Measurements from ENCODE around the gene PLA2G12B. TPM values are rescaled to one million over a fixed set of nuclear protein-coding genes. Genes with fewer than 3 reads are reported as not detected.
"Not testable (repeated sequence)": the region's sequence is repeated elsewhere in the genome, so short reads cannot be mapped to it uniquely, and the experiment has no call there.

The PLA2G12B gene
- total RNA-seq, 1 donor from 2014 or later, result not detected

GRCh38 chr10:72943498-72944234 is 10.9 kb downstream of the PLA2G12B start:
- DNase-seq (ENCODE audit: extremely low read depth, low read depth, low spot score), result no peak

- DNase-seq (ENCODE audit: extremely low read depth, low read depth, low spot score), result no peak
These were observed 19.2 kb downstream of the PLA2G12B start for GRCh38 chr10:72935361-72935760.

- DNase-seq (ENCODE audit: extremely low read depth, low read depth, low spot score), result no peak
These were observed 22.2 kb downstream of the PLA2G12B start for GRCh38 chr10:72932259-72933015.

GRCh38 chr10:72930276-72930675 is 24.3 kb downstream of the PLA2G12B start:
- no peak for DNase-seq (ENCODE audit: extremely low read depth, low read depth, low spot score)

- no peak for DNase-seq (ENCODE audit: extremely low read depth, low read depth, low spot score)
These were observed 25.8 kb downstream of the PLA2G12B start for GRCh38 chr10:72928798-72929197.

GRCh38 chr10:72927485-72927884 is 27.1 kb downstream of the PLA2G12B start:
- DNase-seq (ENCODE audit: extremely low read depth, low read depth, low spot score), result no peak

GRCh38 chr10:72925951-72926465 is 28.6 kb downstream of the PLA2G12B start:
- no peak for DNase-seq (ENCODE audit: extremely low read depth, low read depth, low spot score)

GRCh38 chr10:72924351-72924750 is 30.3 kb downstream of the PLA2G12B start:
- DNase-seq (ENCODE audit: extremely low read depth, low read depth, low spot score), result no peak

GRCh38 chr10:72921147-72921683 is 33.4 kb downstream of the PLA2G12B start:
- DNase-seq (ENCODE audit: extremely low read depth, low read depth, low spot score), result not testable (repeated sequence)

GRCh38 chr10:72918352-72918751 is 36.3 kb downstream of the PLA2G12B start:
- no peak for DNase-seq (ENCODE audit: extremely low read depth, low read depth, low spot score)

- not testable (repeated sequence) for DNase-seq (ENCODE audit: extremely low read depth, low read depth, low spot score)
These were observed 36.7 kb downstream of the PLA2G12B start for GRCh38 chr10:72917803-72918332.

GRCh38 chr10:72917201-72917600 is 37.4 kb downstream of the PLA2G12B start:
- not testable (repeated sequence) for DNase-seq (ENCODE audit: extremely low read depth, low read depth, low spot score)

GRCh38 chr10:72913287-72913686 is 41.3 kb downstream of the PLA2G12B start:
- no peak for DNase-seq (ENCODE audit: extremely low read depth, low read depth, low spot score)

- no peak for DNase-seq (ENCODE audit: extremely low read depth, low read depth, low spot score)
These were observed 41.9 kb downstream of the PLA2G12B start for GRCh38 chr10:72912736-72913135.

GRCh38 chr10:72911758-72912157 is 42.8 kb downstream of the PLA2G12B start:
- DNase-seq (ENCODE audit: extremely low read depth, low read depth, low spot score), result no peak

- DNase-seq (ENCODE audit: extremely low read depth, low read depth, low spot score), result no peak
These were observed 43.9 kb downstream of the PLA2G12B start for GRCh38 chr10:72910705-72911104.

- no peak for DNase-seq (ENCODE audit: extremely low read depth, low read depth, low spot score)
These were observed 48.2 kb downstream of the PLA2G12B start for GRCh38 chr10:72906446-72906845.

- DNase-seq (ENCODE audit: extremely low read depth, low read depth, low spot score), result no peak
These were observed 49.8 kb downstream of the PLA2G12B start for GRCh38 chr10:72904806-72905205.

- not testable (repeated sequence) for DNase-seq (ENCODE audit: extremely low read depth, low read depth, low spot score)
These were observed 50.6 kb downstream of the PLA2G12B start for GRCh38 chr10:72903941-72904446.

GRCh38 chr10:72899545-72899944 is 55.1 kb downstream of the PLA2G12B start:
- no peak for DNase-seq (ENCODE audit: extremely low read depth, low read depth, low spot score)

- no peak for DNase-seq (ENCODE audit: extremely low read depth, low read depth, low spot score)
These were observed 56.0 kb downstream of the PLA2G12B start for GRCh38 chr10:72898616-72899015.

All from glomerular endothelial cell (primary cell).